H9 (cell line): Measurements from ENCODE around the gene TCIRG1. TPM values are rescaled to one million over a fixed set of nuclear protein-coding genes. Genes with fewer than 3 reads are reported as not detected.

Source experiments
- DNase-seq: peaks from one replicate; pipeline ENCODE4 v3.0.0-alpha.2; 2017
- H2AFZ ChIP-seq: one replicate; pipeline ENCODE4 v1.6.1; 2013; ENCODE audit warnings: mild to moderate bottlenecking, low read length, control low read depth, moderate library complexity
- H2AK5ac ChIP-seq: 2 replicates; pipeline ENCODE4 v1.6.1; 2013; ENCODE audit warnings: low read length, control low read depth, mixed read lengths; ENCODE audit not compliant: insufficient read length
- H2BK120ac ChIP-seq: one replicate; pipeline ENCODE4 v1.6.1; 2013; ENCODE audit warnings: low read depth, mild to moderate bottlenecking, low read length, control low read depth, inconsistent platforms; ENCODE audit not compliant: poor library complexity, severe bottlenecking
- H2BK12ac ChIP-seq: 2 replicates; pipeline ENCODE4 v1.6.1; 2013; ENCODE audit warnings: low read length, control low read depth, mixed read lengths, low read depth; ENCODE audit not compliant: insufficient read length
- H2BK15ac ChIP-seq: 2 replicates; pipeline ENCODE4 v1.6.1; 2013; ENCODE audit warnings: low read depth, low read length, control low read depth
- H2BK20ac ChIP-seq: one replicate; pipeline ENCODE4 v1.6.1; 2013; ENCODE audit warnings: low read depth, mild to moderate bottlenecking, low read length, control low read depth, inconsistent platforms; ENCODE audit not compliant: poor library complexity, severe bottlenecking
- H2BK5ac ChIP-seq: 2 replicates; pipeline ENCODE4 v1.6.1; 2013; ENCODE audit warnings: low read length, control low read depth, mixed read lengths; ENCODE audit not compliant: insufficient read length
- H3K14ac ChIP-seq: 2 replicates; pipeline ENCODE4 v1.6.1; 2013; ENCODE audit warnings: low read length, control low read depth; ENCODE audit not compliant: insufficient read depth
- H3K18ac ChIP-seq: 2 replicates; pipeline ENCODE4 v1.6.1; 2013; ENCODE audit warnings: low read depth, mild to moderate bottlenecking, mixed read lengths, low read length, control low read depth; ENCODE audit not compliant: insufficient read length
- H3K23ac ChIP-seq: 2 replicates; pipeline ENCODE4 v1.6.1; 2013; ENCODE audit warnings: low read length, control low read depth, mixed read lengths, low read depth; ENCODE audit not compliant: insufficient read length
- H3K23me2 ChIP-seq: 2 replicates; pipeline ENCODE4 v1.6.1; 2013; ENCODE audit warnings: low read depth, mild to moderate bottlenecking, mixed read lengths, low read length, control low read depth; ENCODE audit not compliant: insufficient read length, poor library complexity, severe bottlenecking
- H3K27ac ChIP-seq: 2 replicates; pipeline ENCODE4 v1.5.1; 2013; ENCODE audit warnings: low read length, control low read depth, mixed read lengths, low read depth; ENCODE audit not compliant: insufficient read length
- H3K27me3 ChIP-seq: 2 replicates; pipeline ENCODE4 v1.6.1; 2013; ENCODE audit warnings: low read length, control low read depth, inconsistent platforms; ENCODE audit not compliant: insufficient read depth
- H3K4ac ChIP-seq: 2 replicates; pipeline ENCODE4 v1.6.1; 2013; ENCODE audit warnings: low read depth, mild to moderate bottlenecking, control low read depth, inconsistent platforms, low read length, moderate library complexity
- H3K4me1 ChIP-seq: 2 replicates; pipeline ENCODE4 v1.6.1; 2013; ENCODE audit warnings: low read length, control low read depth, inconsistent platforms; ENCODE audit not compliant: insufficient read depth
- H3K4me2 ChIP-seq: 2 replicates; pipeline ENCODE4 v1.6.1; 2013; ENCODE audit warnings: low read length, control low read depth, mixed read lengths; ENCODE audit not compliant: insufficient read length, insufficient read depth
- H3K56ac ChIP-seq: 2 replicates; pipeline ENCODE4 v1.6.1; 2013; ENCODE audit warnings: low read depth, mild to moderate bottlenecking, mixed read lengths, low read length, control low read depth; ENCODE audit not compliant: insufficient read length
- H3K79me1 ChIP-seq: 2 replicates; pipeline ENCODE4 v1.6.1; 2013; ENCODE audit warnings: low read depth, mild to moderate bottlenecking, moderate library complexity, low read length, control low read depth, inconsistent platforms; ENCODE audit not compliant: insufficient read depth, poor library complexity, severe bottlenecking
- H3K79me2 ChIP-seq: 2 replicates; pipeline ENCODE4 v1.6.1; 2013; ENCODE audit warnings: low read length, control low read depth, inconsistent platforms; ENCODE audit not compliant: insufficient read depth
- H3K9ac ChIP-seq: 2 replicates; pipeline ENCODE4 v1.6.1; 2013; ENCODE audit warnings: low read length, control low read depth, mixed read lengths; ENCODE audit not compliant: insufficient read length; ENCODE audit errors: extremely low read depth
- H3K9me3 ChIP-seq: one replicate; pipeline ENCODE4 v1.6.1; 2013; ENCODE audit warnings: low read depth, low read length, inconsistent platforms; ENCODE audit not compliant: control insufficient read depth
- H3T11ph ChIP-seq: one replicate; pipeline ENCODE4 v1.6.1; 2013; ENCODE audit warnings: mild to moderate bottlenecking, low read length, control low read depth, inconsistent platforms
- H4K20me1 ChIP-seq: one replicate; pipeline ENCODE4 v1.6.1; 2013; ENCODE audit not compliant: control insufficient read depth, insufficient read length, insufficient read depth
- H4K5ac ChIP-seq: 2 replicates; pipeline ENCODE4 v1.6.1; 2013; ENCODE audit warnings: low read depth, mild to moderate bottlenecking, mixed read lengths, low read length, control low read depth; ENCODE audit not compliant: insufficient read length
- H4K8ac ChIP-seq: replicated peaks from 2 replicates; pipeline ENCODE4 v1.6.1; 2013; ENCODE audit warnings: low read length, control low read depth, mixed read lengths, low read depth; ENCODE audit not compliant: insufficient read length
- H4K91ac ChIP-seq: 2 replicates; pipeline ENCODE4 v1.6.1; 2013; ENCODE audit warnings: low read depth, mild to moderate bottlenecking, moderate library complexity, mixed read lengths, low read length, control low read depth; ENCODE audit not compliant: insufficient read length
- H3K27ac Mint-ChIP-seq, 3 experiments: 2 replicates in 2 of 3; 3 replicates in 1 of 3; pipeline ENCODE4 v1.8.0; 2020 to 2021; ENCODE audit warnings: mixed read lengths in 3 of 3, mild to moderate bottlenecking in 1 of 3, moderate library complexity in 1 of 3
- H3K27me3 Mint-ChIP-seq: 2 replicates; pipeline ENCODE4 v1.8.0; 2021; ENCODE audit warnings: low read depth, mild to moderate bottlenecking, moderate library complexity, mixed read lengths
- H3K36me3 Mint-ChIP-seq, 3 experiments: 2 replicates in 2 of 3; 3 replicates in 1 of 3; pipeline ENCODE4 v1.8.0; 2020 to 2021; ENCODE audit warnings: low read depth in 3 of 3, mixed read lengths in 3 of 3; ENCODE audit not compliant: insufficient read depth in 1 of 3
- H3K4me1 Mint-ChIP-seq, 2 experiments: 2 replicates each; pipeline ENCODE4 v1.8.0; 2020; ENCODE audit warnings: mixed read lengths in 2 of 2
- H3K4me3 Mint-ChIP-seq, 2 experiments: 2 replicates in 1 of 2; 3 replicates in 1 of 2; pipeline ENCODE4 v1.8.0; 2020 to 2021; ENCODE audit warnings: mild to moderate bottlenecking in 2 of 2, mixed read lengths in 2 of 2, moderate library complexity in 1 of 2
- H3K9me3 Mint-ChIP-seq, 2 experiments: 2 replicates in 1 of 2; 3 replicates in 1 of 2; pipeline ENCODE4 v1.8.0; 2020; ENCODE audit warnings: mild to moderate bottlenecking in 2 of 2, mixed read lengths in 2 of 2, moderate library complexity in 1 of 2
- CTCF ChIP-seq: fragments of 200-600 bp; sonication (generic); conservative IDR thresholded peaks from 3 replicates; pipeline ENCODE4 v1.8.0; 2021; ENCODE audit warnings: antibody characterized with exemption, mild to moderate bottlenecking
- WGBS: extraction: QIAGEN DNeasy Blood & Tissue Kit; methylation state at CpG from one replicate; pipeline ENCODE4 v1.1.7; 2013; ENCODE audit warnings: missing lambda C conversion rate, low lambda C conversion rate, mixed read lengths; ENCODE audit not compliant: insufficient read length; ENCODE audit errors: extremely low coverage; 5-methylcytosine and 5-hydroxymethylcytosine counted together
- total RNA-seq: library from RNA; stranded (reverse); gene quantifications from 2 replicates; pipeline ENCODE4 v1.2.1, GENCODE V29; 2021

The TCIRG1 gene
- total RNA-seq, 1 experiment from 2014 or later: 24.4 TPM

DNA sequence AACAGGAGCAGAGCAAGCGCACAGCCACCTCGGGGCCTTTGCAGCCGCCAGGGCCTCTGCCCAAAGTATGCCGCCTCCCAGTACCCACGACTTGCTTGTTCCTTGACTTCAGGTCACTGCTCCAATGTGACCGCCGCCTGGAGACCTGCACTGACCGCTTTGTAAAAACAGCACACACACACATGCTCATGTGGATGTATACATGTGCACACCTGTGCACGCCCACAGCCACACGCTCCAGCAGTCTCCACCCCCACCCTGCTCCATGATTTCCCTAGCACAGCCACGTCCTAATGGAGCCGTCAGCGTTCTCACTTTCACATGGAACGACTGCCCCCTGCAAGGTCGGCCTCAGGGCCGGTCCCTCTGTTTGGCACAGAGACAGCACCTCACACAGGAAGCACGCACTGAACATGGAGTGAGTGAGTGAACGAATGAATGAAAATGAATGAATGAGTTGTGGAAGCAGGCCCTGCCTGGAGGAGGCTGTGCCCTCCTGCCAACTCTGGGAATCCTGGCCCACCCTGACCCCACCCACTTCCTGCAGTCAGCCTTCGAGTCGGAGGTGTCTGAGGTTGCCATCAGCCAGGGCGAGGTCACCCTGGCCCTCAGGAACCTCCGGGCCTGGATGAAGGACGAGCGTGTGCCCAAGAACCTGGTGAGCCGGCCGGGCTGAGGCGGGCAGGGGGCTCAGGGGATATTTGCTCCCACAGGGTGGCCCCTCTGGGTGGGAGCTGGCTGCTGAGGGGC lies 20.7 kb upstream of the TCIRG1 start:
- no peak overlapping the region for H4K91ac ChIP-seq
- no peak overlapping the region for H2BK12ac ChIP-seq
- H2AK5ac ChIP-seq: no peak overlapping the region
- no peak overlapping the region for H2BK15ac ChIP-seq
- no peak for TF ChIP-seq CTCF
- no peak overlapping the region for H4K8ac ChIP-seq
- no peaks in the 10 kb centered on the region for H3K9me3 ChIP-seq
- H3K14ac ChIP-seq: no peak overlapping the region
- peaks cover 11 to 23% of the 10 kb centered on the region in 2 experiments for H3K4me1 Mint-ChIP-seq
- H3K27me3 Mint-ChIP-seq: peaks cover 2% of the 10 kb centered on the region
- H3K79me1 ChIP-seq: no peaks in the 10 kb centered on the region
- whole genome bisulfite sequencing: no CpG with 5 or more reads among the region's 27 CpGs
- H3K27ac Mint-ChIP-seq: peak overlapping the region in 2 of 3 experiments; percentile 44 to 50; a peak in 2 of 7 replicates
- no peak overlapping the region for H3K4ac ChIP-seq
- H2BK20ac ChIP-seq: no peak overlapping the region
- H3K4me2 ChIP-seq: no peak overlapping the region
- H2BK120ac ChIP-seq: no peak overlapping the region
- no peak overlapping the region for H3K56ac ChIP-seq
- DNase-seq: no peak
- H3K9ac ChIP-seq: no peak overlapping the region
- no peak overlapping the region for H3K27ac ChIP-seq
- H2AFZ ChIP-seq: no peak overlapping the region
- H3K27me3 ChIP-seq: no peaks in the 10 kb centered on the region
- no peak overlapping the region for H4K5ac ChIP-seq
- H3K23me2 ChIP-seq: no peaks in the 10 kb centered on the region
- no peaks in the 10 kb centered on the region for H3K79me2 ChIP-seq
- no peak overlapping the region for H2BK5ac ChIP-seq
- H4K20me1 ChIP-seq: no peaks in the 10 kb centered on the region
- H3K4me3 Mint-ChIP-seq: no peak overlapping the region
- no peaks in the 10 kb centered on the region; a peak in 1 of 7 replicates for H3K36me3 Mint-ChIP-seq
- H3K4me1 ChIP-seq: no peaks in the 10 kb centered on the region; the same call in 1 of the 2 replicates
- no peak overlapping the region for H3T11ph ChIP-seq
- no peak overlapping the region for H3K23ac ChIP-seq
- no peak overlapping the region for H3K18ac ChIP-seq
- no peaks in the 10 kb centered on the region for H3K9me3 Mint-ChIP-seq
